WTC11 (cell line): Measurements from ENCODE around the gene CD40LG. TPM values are rescaled to one million over a fixed set of nuclear protein-coding genes. Genes with fewer than 3 reads are reported as not detected.

Source experiments
- ATAC-seq: fragments of 200-7000 bp; cut with Tn5 transposase; 2 replicates; pipeline ENCODE4 v1.10.0; 2021; ENCODE audit warnings: mild to moderate bottlenecking, moderate library complexity
- Bru-seq: library from RNA; stranded (reverse); fragments of 400-500 nt; gene quantifications from one replicate; lab custom pipeline; 2021; lab: Mats Ljungman, UMichigan
- CTCF ChIA-PET: fragments of 300-600 bp; sonication (Branson Sonifier 250); formaldehyde crosslinking; loops from one replicate; lab custom pipeline; 2021; ENCODE audit warnings: antibody characterized with exemption; lab: Charles Lee
- POLR2A ChIA-PET: fragments of 350-600 bp; sonication (Branson Sonifier 250); formaldehyde crosslinking; loops from one replicate; lab custom pipeline; 2021; ENCODE audit warnings: antibody characterized with exemption; lab: Charles Lee
- DNase-seq: peaks from one replicate; pipeline ENCODE4 v3.0.0; 2021; ENCODE audit warnings: low spot score
- H3K27ac Mint-ChIP-seq: 2 replicates; pipeline ENCODE4 v1.8.0; 2021; ENCODE audit warnings: mixed read lengths
- H3K27me3 Mint-ChIP-seq: 2 replicates; pipeline ENCODE4 v1.8.0; 2021; ENCODE audit warnings: low read depth, mild to moderate bottlenecking, moderate library complexity, mixed read lengths
- H3K36me3 Mint-ChIP-seq: 2 replicates; pipeline ENCODE4 v1.8.0; 2021; ENCODE audit warnings: mixed read lengths
- H3K4me1 Mint-ChIP-seq: 2 replicates; pipeline ENCODE4 v1.8.0; 2022; ENCODE audit warnings: mixed read lengths
- H3K4me3 Mint-ChIP-seq: 2 replicates; pipeline ENCODE4 v1.8.0; 2021; ENCODE audit warnings: mild to moderate bottlenecking, moderate library complexity, mixed read lengths
- H3K9me3 Mint-ChIP-seq: 2 replicates; pipeline ENCODE4 v1.8.0; 2021; ENCODE audit warnings: mixed read lengths
- FOXJ3 ChIP-seq: sonication (generic); formaldehyde crosslinking; IDR thresholded peaks from 2 replicates; pipeline ENCODE4 v1.9.0; 2021; ENCODE audit warnings: missing genetic modification reagents, mild to moderate bottlenecking, borderline replicate concordance
- JAZF1 ChIP-seq: fragments of 250-450 bp; sonication (Bioruptor Pico); IDR thresholded peaks from 2 replicates; pipeline ENCODE4 v1.9.0; 2021; ENCODE audit warnings: moderate library complexity, mild to moderate bottlenecking, inconsistent platforms
- MYBL2 ChIP-seq: sonication (generic); formaldehyde crosslinking; IDR thresholded peaks from 2 replicates; pipeline ENCODE4 v1.8.1; 2023; ENCODE audit warnings: mild to moderate bottlenecking, moderate library complexity, missing genetic modification reagents
- SOX15 ChIP-seq: fragments of 250-450 bp; sonication (Bioruptor Pico); IDR thresholded peaks from 2 replicates; pipeline ENCODE4 v1.9.0; 2021; ENCODE audit warnings: mild to moderate bottlenecking
- ZNF138 ChIP-seq: sonication (generic); formaldehyde crosslinking; conservative IDR thresholded peaks from 2 replicates; pipeline ENCODE4 v1.8.1; 2022; ENCODE audit warnings: mild to moderate bottlenecking, moderate library complexity, missing genetic modification reagents
- ZNF317 ChIP-seq: sonication (generic); formaldehyde crosslinking; IDR thresholded peaks from 2 replicates; pipeline ENCODE4 v1.8.1; 2023; ENCODE audit warnings: low read depth, mild to moderate bottlenecking, moderate library complexity, missing genetic modification reagents, borderline replicate concordance
- long read RNA-seq, 3 experiments: library from RNA in 1 of 3; library from capped mRNA in 1 of 3; library from polyadenylated mRNA in 1 of 3; unstranded in 2 of 3; stranded (forward) in 1 of 3; transcript quantifications; one replicate each; pipeline ENCODE4 v2.0.0, GENCODE V29; 2021
- total RNA-seq: library from RNA; stranded (reverse); gene quantifications from 3 replicates; pipeline ENCODE4 v1.2.3, GENCODE V29; 2021
- TF ChIP-seq, protein P1 (sequence below): fragments of 200-600 bp; IDR thresholded peaks from 2 replicates; pipeline ENCODE4 v1.8.0; 2022; ENCODE audit warnings: antibody characterized with exemption
- TF ChIP-seq, protein P2 (sequence below): sonication (generic); formaldehyde crosslinking; IDR thresholded peaks from 2 replicates; pipeline ENCODE4 v1.8.0; 2022; ENCODE audit warnings: missing genetic modification reagents
- TF ChIP-seq, protein P3 (sequence below): sonication (generic); formaldehyde crosslinking; IDR thresholded peaks from 2 replicates; pipeline ENCODE4 v1.8.1; 2022; ENCODE audit warnings: mild to moderate bottlenecking, moderate library complexity, missing genetic modification reagents
- TF ChIP-seq, protein P4 (sequence below): sonication (generic); formaldehyde crosslinking; IDR thresholded peaks from 2 replicates; pipeline ENCODE4 v1.8.0; 2023; ENCODE audit warnings: missing genetic modification reagents, mild to moderate bottlenecking, borderline replicate concordance

The CD40LG gene
- 0.11 TPM in 1 of 3 replicates, not detected in the others for total RNA-seq
- Bru-seq, nascent RNA, result not detected
- long read RNA-seq, experiment 1, result 0 reads
- long read RNA-seq, experiment 2, result 0 reads
- long read RNA-seq, experiment 3, result 0 reads

DNA sequence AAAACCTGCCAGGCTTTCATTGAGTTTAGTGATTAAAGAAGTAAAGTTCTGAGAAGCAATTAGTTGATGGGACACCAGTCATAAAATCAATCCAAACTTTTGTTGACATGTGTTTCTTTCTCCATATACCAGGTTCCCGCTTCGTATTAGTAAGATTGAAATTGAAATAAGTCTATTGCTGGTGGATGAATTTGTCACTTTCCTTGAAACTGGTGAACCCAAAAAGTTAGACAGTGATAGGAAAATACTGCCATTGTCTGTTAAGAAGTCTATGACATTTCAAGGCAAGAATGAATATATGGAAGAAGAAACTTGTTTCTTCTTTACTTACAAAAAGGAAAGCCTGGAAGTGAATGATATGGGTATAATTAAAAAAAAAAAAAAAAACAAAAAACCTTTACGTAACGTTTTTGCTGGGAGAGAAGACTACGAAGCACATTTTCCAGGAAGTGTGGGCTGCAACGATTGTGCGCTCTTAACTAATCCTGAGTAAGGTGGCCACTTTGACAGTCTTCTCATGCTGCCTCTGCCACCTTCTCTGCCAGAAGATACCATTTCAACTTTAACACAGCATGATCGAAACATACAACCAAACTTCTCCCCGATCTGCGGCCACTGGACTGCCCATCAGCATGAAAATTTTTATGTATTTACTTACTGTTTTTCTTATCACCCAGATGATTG lies at the start of gene CD40LG:
CD40LG (plus strand) TSS at position 482 of the 684 bp plus-strand sequence; CDS start at position 573, 91 bp downstream.
- TF ChIP-seq, protein P1, sequence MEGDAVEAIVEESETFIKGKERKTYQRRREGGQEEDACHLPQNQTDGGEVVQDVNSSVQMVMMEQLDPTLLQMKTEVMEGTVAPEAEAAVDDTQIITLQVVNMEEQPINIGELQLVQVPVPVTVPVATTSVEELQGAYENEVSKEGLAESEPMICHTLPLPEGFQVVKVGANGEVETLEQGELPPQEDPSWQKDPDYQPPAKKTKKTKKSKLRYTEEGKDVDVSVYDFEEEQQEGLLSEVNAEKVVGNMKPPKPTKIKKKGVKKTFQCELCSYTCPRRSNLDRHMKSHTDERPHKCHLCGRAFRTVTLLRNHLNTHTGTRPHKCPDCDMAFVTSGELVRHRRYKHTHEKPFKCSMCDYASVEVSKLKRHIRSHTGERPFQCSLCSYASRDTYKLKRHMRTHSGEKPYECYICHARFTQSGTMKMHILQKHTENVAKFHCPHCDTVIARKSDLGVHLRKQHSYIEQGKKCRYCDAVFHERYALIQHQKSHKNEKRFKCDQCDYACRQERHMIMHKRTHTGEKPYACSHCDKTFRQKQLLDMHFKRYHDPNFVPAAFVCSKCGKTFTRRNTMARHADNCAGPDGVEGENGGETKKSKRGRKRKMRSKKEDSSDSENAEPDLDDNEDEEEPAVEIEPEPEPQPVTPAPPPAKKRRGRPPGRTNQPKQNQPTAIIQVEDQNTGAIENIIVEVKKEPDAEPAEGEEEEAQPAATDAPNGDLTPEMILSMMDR, result no peak
- TF ChIP-seq, protein P2, sequence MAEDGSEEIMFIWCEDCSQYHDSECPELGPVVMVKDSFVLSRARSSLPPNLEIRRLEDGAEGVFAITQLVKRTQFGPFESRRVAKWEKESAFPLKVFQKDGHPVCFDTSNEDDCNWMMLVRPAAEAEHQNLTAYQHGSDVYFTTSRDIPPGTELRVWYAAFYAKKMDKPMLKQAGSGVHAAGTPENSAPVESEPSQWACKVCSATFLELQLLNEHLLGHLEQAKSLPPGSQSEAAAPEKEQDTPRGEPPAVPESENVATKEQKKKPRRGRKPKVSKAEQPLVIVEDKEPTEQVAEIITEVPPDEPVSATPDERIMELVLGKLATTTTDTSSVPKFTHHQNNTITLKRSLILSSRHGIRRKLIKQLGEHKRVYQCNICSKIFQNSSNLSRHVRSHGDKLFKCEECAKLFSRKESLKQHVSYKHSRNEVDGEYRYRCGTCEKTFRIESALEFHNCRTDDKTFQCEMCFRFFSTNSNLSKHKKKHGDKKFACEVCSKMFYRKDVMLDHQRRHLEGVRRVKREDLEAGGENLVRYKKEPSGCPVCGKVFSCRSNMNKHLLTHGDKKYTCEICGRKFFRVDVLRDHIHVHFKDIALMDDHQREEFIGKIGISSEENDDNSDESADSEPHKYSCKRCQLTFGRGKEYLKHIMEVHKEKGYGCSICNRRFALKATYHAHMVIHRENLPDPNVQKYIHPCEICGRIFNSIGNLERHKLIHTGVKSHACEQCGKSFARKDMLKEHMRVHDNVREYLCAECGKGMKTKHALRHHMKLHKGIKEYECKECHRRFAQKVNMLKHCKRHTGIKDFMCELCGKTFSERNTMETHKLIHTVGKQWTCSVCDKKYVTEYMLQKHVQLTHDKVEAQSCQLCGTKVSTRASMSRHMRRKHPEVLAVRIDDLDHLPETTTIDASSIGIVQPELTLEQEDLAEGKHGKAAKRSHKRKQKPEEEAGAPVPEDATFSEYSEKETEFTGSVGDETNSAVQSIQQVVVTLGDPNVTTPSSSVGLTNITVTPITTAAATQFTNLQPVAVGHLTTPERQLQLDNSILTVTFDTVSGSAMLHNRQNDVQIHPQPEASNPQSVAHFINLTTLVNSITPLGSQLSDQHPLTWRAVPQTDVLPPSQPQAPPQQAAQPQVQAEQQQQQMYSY (CRISPR knock-in tag), result no peak
- TF ChIP-seq MYBL2 (CRISPR knock-in tag) (no peak), ZNF317 (CRISPR knock-in tag) (no peak), ZNF138 (CRISPR knock-in tag) (no peak)
- TF ChIP-seq, protein P3, sequence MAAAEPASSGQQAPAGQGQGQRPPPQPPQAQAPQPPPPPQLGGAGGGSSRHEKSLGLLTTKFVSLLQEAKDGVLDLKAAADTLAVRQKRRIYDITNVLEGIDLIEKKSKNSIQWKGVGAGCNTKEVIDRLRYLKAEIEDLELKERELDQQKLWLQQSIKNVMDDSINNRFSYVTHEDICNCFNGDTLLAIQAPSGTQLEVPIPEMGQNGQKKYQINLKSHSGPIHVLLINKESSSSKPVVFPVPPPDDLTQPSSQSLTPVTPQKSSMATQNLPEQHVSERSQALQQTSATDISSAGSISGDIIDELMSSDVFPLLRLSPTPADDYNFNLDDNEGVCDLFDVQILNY (CRISPR knock-in tag), result no peak
- TF ChIP-seq, protein P4, sequence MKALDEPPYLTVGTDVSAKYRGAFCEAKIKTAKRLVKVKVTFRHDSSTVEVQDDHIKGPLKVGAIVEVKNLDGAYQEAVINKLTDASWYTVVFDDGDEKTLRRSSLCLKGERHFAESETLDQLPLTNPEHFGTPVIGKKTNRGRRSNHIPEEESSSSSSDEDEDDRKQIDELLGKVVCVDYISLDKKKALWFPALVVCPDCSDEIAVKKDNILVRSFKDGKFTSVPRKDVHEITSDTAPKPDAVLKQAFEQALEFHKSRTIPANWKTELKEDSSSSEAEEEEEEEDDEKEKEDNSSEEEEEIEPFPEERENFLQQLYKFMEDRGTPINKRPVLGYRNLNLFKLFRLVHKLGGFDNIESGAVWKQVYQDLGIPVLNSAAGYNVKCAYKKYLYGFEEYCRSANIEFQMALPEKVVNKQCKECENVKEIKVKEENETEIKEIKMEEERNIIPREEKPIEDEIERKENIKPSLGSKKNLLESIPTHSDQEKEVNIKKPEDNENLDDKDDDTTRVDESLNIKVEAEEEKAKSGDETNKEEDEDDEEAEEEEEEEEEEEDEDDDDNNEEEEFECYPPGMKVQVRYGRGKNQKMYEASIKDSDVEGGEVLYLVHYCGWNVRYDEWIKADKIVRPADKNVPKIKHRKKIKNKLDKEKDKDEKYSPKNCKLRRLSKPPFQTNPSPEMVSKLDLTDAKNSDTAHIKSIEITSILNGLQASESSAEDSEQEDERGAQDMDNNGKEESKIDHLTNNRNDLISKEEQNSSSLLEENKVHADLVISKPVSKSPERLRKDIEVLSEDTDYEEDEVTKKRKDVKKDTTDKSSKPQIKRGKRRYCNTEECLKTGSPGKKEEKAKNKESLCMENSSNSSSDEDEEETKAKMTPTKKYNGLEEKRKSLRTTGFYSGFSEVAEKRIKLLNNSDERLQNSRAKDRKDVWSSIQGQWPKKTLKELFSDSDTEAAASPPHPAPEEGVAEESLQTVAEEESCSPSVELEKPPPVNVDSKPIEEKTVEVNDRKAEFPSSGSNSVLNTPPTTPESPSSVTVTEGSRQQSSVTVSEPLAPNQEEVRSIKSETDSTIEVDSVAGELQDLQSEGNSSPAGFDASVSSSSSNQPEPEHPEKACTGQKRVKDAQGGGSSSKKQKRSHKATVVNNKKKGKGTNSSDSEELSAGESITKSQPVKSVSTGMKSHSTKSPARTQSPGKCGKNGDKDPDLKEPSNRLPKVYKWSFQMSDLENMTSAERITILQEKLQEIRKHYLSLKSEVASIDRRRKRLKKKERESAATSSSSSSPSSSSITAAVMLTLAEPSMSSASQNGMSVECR (CRISPR knock-in tag), result no peak
- H3K9me3 Mint-ChIP-seq, result no peaks in the 10 kb centered on the region
- no peaks in the 10 kb centered on the region for H3K36me3 Mint-ChIP-seq
- H3K4me1 Mint-ChIP-seq, result peaks cover 18% of the 10 kb centered on the region
- H3K27ac Mint-ChIP-seq, result peak within 1 kb of the TSS; percentile 43; the same call in 1 of the 2 replicates
- POLR2A ChIA-PET, result no interaction called here
- no peak within 1 kb of the TSS for H3K4me3 Mint-ChIP-seq
- DNase-seq, result no peak
- H3K27me3 Mint-ChIP-seq, result peaks cover 3% of the 10 kb centered on the region; the same call in 1 of the 2 replicates
- ATAC-seq, result no peak
- CTCF ChIA-PET, result no interaction called here

DNA sequence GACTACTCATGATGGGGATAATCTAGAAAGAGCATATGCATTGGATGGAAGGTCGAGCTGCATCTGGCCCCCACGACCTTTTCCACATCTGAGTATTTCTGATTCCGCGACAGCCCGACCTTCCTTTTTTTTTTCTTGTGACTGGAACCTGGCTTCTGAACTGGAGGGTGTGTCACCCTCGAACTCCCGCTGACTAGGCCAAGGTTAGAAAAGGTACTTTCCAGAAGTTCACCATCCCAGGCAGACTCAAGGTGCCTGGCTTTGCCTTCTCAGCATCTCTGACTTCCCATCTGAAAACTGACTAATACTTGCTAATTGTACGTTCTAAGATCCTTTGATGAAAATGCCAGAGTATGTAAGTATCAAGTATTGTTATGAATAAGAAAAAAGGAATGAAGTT lies 49.3 kb upstream of the CD40LG start:
- ChIA-PET POLR2A (no interaction called here), CTCF (no interaction called here)
- no peaks in the 10 kb centered on the region for H3K36me3 Mint-ChIP-seq
- DNase-seq, result no peak
- no peak overlapping the region for H3K4me3 Mint-ChIP-seq
- H3K27ac Mint-ChIP-seq, result no peak overlapping the region
- H3K27me3 Mint-ChIP-seq, result no peaks in the 10 kb centered on the region; the same call in 1 of the 2 replicates
- no peaks in the 10 kb centered on the region for H3K9me3 Mint-ChIP-seq
- TF ChIP-seq JAZF1 (CRISPR knock-in tag), result no peak
- no peak for TF ChIP-seq FOXJ3
- no peak for TF ChIP-seq SOX15 (CRISPR knock-in tag)
- H3K4me1 Mint-ChIP-seq, result no peaks in the 10 kb centered on the region
- ATAC-seq, result no peak
